ENCODE data around the gene HINFP.

DNA sequence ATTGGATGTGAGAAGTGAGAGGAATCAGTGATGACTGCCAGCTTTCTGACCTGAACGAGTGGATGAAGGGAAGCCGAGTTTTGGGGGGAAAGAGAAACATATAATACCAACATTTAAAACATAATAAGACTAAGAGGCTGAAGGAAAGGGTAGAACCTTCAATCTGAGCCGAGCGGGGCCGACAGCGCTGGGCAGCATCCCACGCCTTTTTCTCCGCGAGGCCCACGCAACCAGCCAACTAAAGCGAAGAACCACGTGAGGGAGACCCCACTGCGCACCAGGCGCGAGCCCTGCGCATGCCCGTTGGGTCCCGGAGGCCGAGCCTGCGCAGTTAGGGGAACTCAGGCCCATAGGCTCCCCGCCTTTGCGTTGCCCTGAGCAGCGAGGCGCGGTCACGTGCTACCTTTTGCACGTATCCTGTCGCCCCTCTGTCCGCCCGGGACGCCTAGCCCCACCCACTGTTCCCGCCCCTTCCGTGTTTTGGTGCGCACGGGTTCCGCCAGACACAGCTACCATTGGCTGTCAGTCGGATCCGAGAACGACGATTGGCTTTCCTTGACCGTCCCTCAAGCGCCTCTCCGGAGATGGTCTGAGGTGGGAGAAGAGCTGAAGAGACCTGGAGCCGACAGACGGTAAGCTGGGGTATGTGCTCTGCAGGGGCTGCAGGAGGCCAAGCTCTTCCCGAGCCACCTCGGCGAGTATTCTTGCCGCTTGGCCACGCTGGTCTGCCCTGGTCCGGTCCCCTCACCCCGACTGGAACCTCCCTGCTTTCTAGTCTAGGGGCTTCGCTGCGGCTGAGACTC, at the start of gene HINFP:
- TF ChIP-seq, protein P1, sequence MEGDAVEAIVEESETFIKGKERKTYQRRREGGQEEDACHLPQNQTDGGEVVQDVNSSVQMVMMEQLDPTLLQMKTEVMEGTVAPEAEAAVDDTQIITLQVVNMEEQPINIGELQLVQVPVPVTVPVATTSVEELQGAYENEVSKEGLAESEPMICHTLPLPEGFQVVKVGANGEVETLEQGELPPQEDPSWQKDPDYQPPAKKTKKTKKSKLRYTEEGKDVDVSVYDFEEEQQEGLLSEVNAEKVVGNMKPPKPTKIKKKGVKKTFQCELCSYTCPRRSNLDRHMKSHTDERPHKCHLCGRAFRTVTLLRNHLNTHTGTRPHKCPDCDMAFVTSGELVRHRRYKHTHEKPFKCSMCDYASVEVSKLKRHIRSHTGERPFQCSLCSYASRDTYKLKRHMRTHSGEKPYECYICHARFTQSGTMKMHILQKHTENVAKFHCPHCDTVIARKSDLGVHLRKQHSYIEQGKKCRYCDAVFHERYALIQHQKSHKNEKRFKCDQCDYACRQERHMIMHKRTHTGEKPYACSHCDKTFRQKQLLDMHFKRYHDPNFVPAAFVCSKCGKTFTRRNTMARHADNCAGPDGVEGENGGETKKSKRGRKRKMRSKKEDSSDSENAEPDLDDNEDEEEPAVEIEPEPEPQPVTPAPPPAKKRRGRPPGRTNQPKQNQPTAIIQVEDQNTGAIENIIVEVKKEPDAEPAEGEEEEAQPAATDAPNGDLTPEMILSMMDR (IDR thresholded peaks at IDR 0.05; ENCODE audit: poor library complexity, severe bottlenecking) = peak; percentile 35
- peak; percentile 48 for TF ChIP-seq RAD21 (conservative IDR thresholded peaks at IDR 0.05)
- TF ChIP-seq POLR2AphosphoS5 (IDR thresholded peaks at IDR 0.05) = peak; percentile 89
- peak; percentile 11 for TF ChIP-seq SMC3 (conservative IDR thresholded peaks at IDR 0.05; ENCODE audit: poor library complexity)
- peak; percentile 52 for TF ChIP-seq TAF1 (IDR thresholded peaks at IDR 0.05; ENCODE audit: low read depth)
- TF ChIP-seq EP300 (conservative IDR thresholded peaks at IDR 0.05; ENCODE audit: poor library complexity, severe bottlenecking) = no peak
